Peyer's patch (tissue), 4 donors: ENCODE data around the gene UPK3A.

Source experiments
- POLR2A ChIP-seq, 2 donors: fragments of 450-650 bp; IDR thresholded peaks; one replicate each; pipeline ENCODE4 v1.5.1; 2017; ENCODE audit warnings: antibody characterized with exemption in 2 of 2, mild to moderate bottlenecking in 2 of 2, moderate library complexity in 2 of 2
- TF ChIP-seq, protein P1 (sequence below), 6 experiments: fragments of 450-650 bp in 4 of 6; fragments of 200-600 bp in 2 of 6; sonication (generic) in 1 of 6; IDR thresholded peaks; one replicate each; pipeline ENCODE4 v1.5.1; 2017 to 2019; ENCODE audit warnings: antibody characterized with exemption in 6 of 6, mild to moderate bottlenecking in 3 of 6, moderate library complexity in 1 of 6

DNA sequence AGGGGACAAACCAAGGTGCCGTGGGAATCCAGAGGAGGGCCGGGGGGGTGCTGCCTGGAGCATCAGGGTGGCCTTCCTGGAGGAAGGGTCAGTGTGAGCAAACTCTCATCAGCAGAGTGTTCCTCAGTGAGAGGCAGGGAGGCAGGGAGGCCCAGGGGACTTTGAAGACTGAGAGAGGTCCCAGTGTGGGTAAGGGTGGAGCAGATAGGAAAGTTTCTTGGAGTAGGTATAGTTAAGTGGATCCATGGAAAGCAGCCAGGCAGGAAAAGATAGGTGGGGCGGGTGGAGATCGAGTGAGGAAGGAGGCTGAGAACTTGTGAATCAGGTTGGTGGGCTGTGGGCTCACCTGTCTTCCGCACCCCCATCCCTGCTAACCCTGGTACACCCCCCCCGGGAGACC, 9.3 kb downstream of the UPK3A start:
- TF ChIP-seq, protein P1, sequence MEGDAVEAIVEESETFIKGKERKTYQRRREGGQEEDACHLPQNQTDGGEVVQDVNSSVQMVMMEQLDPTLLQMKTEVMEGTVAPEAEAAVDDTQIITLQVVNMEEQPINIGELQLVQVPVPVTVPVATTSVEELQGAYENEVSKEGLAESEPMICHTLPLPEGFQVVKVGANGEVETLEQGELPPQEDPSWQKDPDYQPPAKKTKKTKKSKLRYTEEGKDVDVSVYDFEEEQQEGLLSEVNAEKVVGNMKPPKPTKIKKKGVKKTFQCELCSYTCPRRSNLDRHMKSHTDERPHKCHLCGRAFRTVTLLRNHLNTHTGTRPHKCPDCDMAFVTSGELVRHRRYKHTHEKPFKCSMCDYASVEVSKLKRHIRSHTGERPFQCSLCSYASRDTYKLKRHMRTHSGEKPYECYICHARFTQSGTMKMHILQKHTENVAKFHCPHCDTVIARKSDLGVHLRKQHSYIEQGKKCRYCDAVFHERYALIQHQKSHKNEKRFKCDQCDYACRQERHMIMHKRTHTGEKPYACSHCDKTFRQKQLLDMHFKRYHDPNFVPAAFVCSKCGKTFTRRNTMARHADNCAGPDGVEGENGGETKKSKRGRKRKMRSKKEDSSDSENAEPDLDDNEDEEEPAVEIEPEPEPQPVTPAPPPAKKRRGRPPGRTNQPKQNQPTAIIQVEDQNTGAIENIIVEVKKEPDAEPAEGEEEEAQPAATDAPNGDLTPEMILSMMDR (IDR thresholded peaks at IDR 0.05) = no peak
- TF ChIP-seq POLR2A (IDR thresholded peaks at IDR 0.05) = no peak
